SK-N-SH (cell line): ENCODE measurements around the gene DNAH6. TPM values are rescaled to one million over a fixed set of nuclear protein-coding genes. Genes with fewer than 3 reads are reported as not detected.
"Not testable (repeated sequence)": the region's sequence is repeated elsewhere in the genome, so short reads cannot be mapped to it uniquely, and the experiment has no call there.

Experiments used
- CTCF ChIA-PET: fragments of 300-600, 350-600 bp; formaldehyde crosslinking; extraction: SDS; loops from one replicate; lab custom pipeline; 2021; lab: Yijun Ruan, JAX
- POLR2A ChIA-PET: fragments of 350-600 bp; sonication (Branson Sonifier 250); formaldehyde crosslinking; extraction: SDS; loops from one replicate; lab custom pipeline; 2020; ENCODE audit warnings: antibody characterized with exemption, inconsistent platforms; lab: Yijun Ruan, JAX
- DNase-seq: peaks from one replicate; pipeline ENCODE4 v3.0.0; 2012
- H2AFZ ChIP-seq: fragments of 200-600 bp; sonication (generic); 2 replicates; pipeline ENCODE4 v1.8.1; 2016; ENCODE audit warnings: antibody characterized with exemption, mild to moderate bottlenecking, low read depth
- H3F3A ChIP-seq: fragments of 200-600 bp; sonication (generic); replicated peaks from 2 replicates; pipeline ENCODE3; 2016; ENCODE audit warnings: antibody characterized with exemption, mild to moderate bottlenecking; ENCODE audit not compliant: insufficient read depth
- H3K27ac ChIP-seq, 2 experiments: fragments of 200-500 bp in 1 of 2; fragments of 200-600 bp in 1 of 2; sonication (Bioruptor generic) in 1 of 2; sonication (generic), shearing (Covaris generic) in 1 of 2; 2 replicates each; pipeline versions ENCODE4 v1.5.1 to v1.6.1; 2014 to 2016; ENCODE audit warnings: low read depth in 2 of 2, inconsistent platforms in 1 of 2, low read length in 1 of 2, mild to moderate bottlenecking in 1 of 2, mixed read lengths in 1 of 2
- H3K27me3 ChIP-seq: fragments of 200-600 bp; sonication (generic), shearing (Covaris generic); 2 replicates; pipeline ENCODE4 v1.6.1; 2016; ENCODE audit warnings: mixed run types; ENCODE audit not compliant: insufficient read depth
- H3K36me3 ChIP-seq, 2 experiments: fragments of 200-500 bp in 1 of 2; fragments of 200-600 bp in 1 of 2; sonication (Bioruptor generic) in 1 of 2; sonication (generic) in 1 of 2; replicated peaks in 1 of 2; 2 replicates each; pipeline versions ENCODE3 to v1.5.1; 2014 to 2016; ENCODE audit warnings: low read length in 1 of 2, mild to moderate bottlenecking in 1 of 2; ENCODE audit not compliant: insufficient read depth in 2 of 2, control insufficient read depth in 1 of 2
- H3K4me1 ChIP-seq, 2 experiments: fragments of 200-500 bp in 1 of 2; fragments of 200-600 bp in 1 of 2; sonication (Bioruptor generic) in 1 of 2; sonication (generic), shearing (Covaris generic) in 1 of 2; 2 replicates each; pipeline versions ENCODE4 v1.5.1 to v1.6.1; 2014 to 2016; ENCODE audit warnings: low read depth in 1 of 2, low read length in 1 of 2, mixed run types in 1 of 2; ENCODE audit not compliant: insufficient read depth in 2 of 2, control insufficient read depth in 1 of 2
- H3K4me2 ChIP-seq: fragments of 200-600 bp; sonication (generic), shearing (Covaris generic); 2 replicates; pipeline ENCODE4 v1.6.1; 2017; ENCODE audit warnings: mixed run types
- H3K4me3 ChIP-seq, 2 experiments: fragments of 200-500 bp in 1 of 2; fragments of 200-600 bp in 1 of 2; sonication (Bioruptor generic) in 1 of 2; sonication (generic), shearing (Covaris generic) in 1 of 2; 2 replicates each; pipeline versions ENCODE4 v1.5.1 to v1.8.1; 2014 to 2016; ENCODE audit warnings: low read depth in 2 of 2, inconsistent platforms in 1 of 2, low read length in 1 of 2, mild to moderate bottlenecking in 1 of 2, mixed read lengths in 1 of 2, moderate library complexity in 1 of 2
- H3K79me2 ChIP-seq: fragments of 200-600 bp; sonication (generic); 2 replicates; pipeline ENCODE4 v1.8.1; 2017; ENCODE audit warnings: mild to moderate bottlenecking; ENCODE audit not compliant: insufficient read depth
- H3K9ac ChIP-seq: fragments of 200-600 bp; sonication (generic); 2 replicates; pipeline ENCODE4 v1.6.1; 2017; ENCODE audit warnings: mixed run types
- H3K9me2 ChIP-seq: fragments of 200-600 bp; sonication (generic); 2 replicates; pipeline ENCODE4 v1.6.1; 2017; ENCODE audit warnings: mixed run types
- H3K9me3 ChIP-seq: fragments of 200-600 bp; sonication (generic); 2 replicates; pipeline ENCODE4 v1.6.1; 2017; ENCODE audit warnings: mixed run types, mild to moderate bottlenecking, moderate library complexity
- H4K20me1 ChIP-seq: fragments of 200-600 bp; sonication (generic); 2 replicates; pipeline ENCODE4 v1.6.1; 2017; ENCODE audit warnings: mild to moderate bottlenecking, mixed run types; ENCODE audit not compliant: insufficient read depth
- EP300 ChIP-seq, 2 experiments: IDR thresholded peaks; 2 replicates each; pipeline versions ENCODE4 v1.4.0 to v1.6.1; 2012; ENCODE audit warnings: borderline replicate concordance in 1 of 2, low read depth in 1 of 2, low read length in 1 of 2
- EZH2phosphoT487 ChIP-seq: fragments of 200-600 bp; sonication (generic); IDR thresholded peaks from 2 replicates; pipeline ENCODE4 v1.6.1; 2017; ENCODE audit warnings: low read depth, mixed run types, mild to moderate bottlenecking, antibody characterized with exemption, moderate library complexity, borderline replicate concordance
- MEF2A ChIP-seq: IDR thresholded peaks from 2 replicates; pipeline ENCODE4 v1.4.0; 2012; ENCODE audit warnings: low read depth, borderline replicate concordance
- RFX5 ChIP-seq: IDR thresholded peaks from 2 replicates; pipeline ENCODE4 v1.6.1; 2012; ENCODE audit warnings: mild to moderate bottlenecking, improper control_type of control experiment, low read length
- USF2 ChIP-seq: fragments of 150-350 bp; IDR thresholded peaks from 2 replicates; pipeline ENCODE4 v1.6.1; 2017; ENCODE audit warnings: antibody characterized with exemption, low read length, low read depth, borderline replicate concordance
- ZBTB33 ChIP-seq: IDR thresholded peaks from 2 replicates; pipeline ENCODE4 v1.4.0; 2012; ENCODE audit warnings: low read depth, borderline replicate concordance
- WGBS: methylation state at CpG from one replicate; pipeline ENCODE4 v1.1.6; 2017; ENCODE audit warnings: low lambda C conversion rate; 5-methylcytosine and 5-hydroxymethylcytosine counted together
- polyA plus RNA-seq, 3 experiments: library from polyadenylated mRNA; depleted of rRNA; stranded (reverse); fragments of >200 nt; gene quantifications; 2 replicates each; pipeline ENCODE4 v1.2.3, GENCODE V29; 2012
- TF ChIP-seq, protein P1 (sequence below): IDR thresholded peaks from 2 replicates; pipeline ENCODE4 v1.4.0; 2012; ENCODE audit warnings: low read depth
- TF ChIP-seq, protein P2 (sequence below): IDR thresholded peaks from 2 replicates; pipeline ENCODE4 v1.6.1; 2012; ENCODE audit warnings: mild to moderate bottlenecking, low read depth, low read length, moderate library complexity

The DNAH6 gene
- polyA plus RNA-seq, 1 of the 3 experiments (the other 2 are of a cell fraction), result 0.03 TPM

DNA sequence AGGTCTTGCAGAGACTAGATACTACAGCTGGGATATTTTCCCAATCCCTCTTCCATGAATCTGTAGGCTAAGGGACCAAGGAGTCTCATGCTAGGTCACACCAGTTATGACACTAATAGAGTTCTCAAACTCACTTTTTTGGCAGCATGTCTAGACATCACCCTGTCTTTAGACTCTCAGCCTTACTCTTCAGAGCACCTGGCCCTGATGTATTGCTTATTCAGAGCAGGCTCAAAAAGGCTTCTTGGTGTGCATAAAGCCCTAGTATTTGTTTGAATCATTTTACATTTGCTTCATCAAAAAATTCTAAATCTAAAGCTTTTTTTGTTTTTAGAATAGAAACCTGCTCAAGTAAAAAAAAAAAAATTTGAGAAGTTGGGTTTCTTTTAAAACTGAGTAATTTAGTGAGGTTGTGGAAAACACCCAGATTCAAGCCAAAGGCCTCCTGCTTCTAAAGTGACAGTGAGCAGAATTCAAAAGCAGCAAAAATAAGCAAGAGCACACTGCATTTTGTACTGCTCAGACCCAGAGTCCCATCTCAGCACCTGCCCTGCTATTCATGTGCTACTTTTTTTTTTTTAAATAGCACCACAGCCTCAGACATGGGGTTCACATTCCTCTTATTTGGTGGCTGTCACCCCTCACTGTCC is 18.0 kb upstream of the DNAH6 start:
- Histone ChIP-seq H3K27ac (no peak overlapping the region), H3K4me3 (no peak overlapping the region), H3K36me3 (no peaks in the 10 kb centered on the region), H3K9me3 (no peaks in the 10 kb centered on the region), H3F3A (peaks cover 10% of the 10 kb centered on the region), H3K9me2 (no peaks in the 10 kb centered on the region), H4K20me1 (no peaks in the 10 kb centered on the region), H3K4me1 (peaks cover 0 to 8% of the 10 kb centered on the region in 2 experiments; a peak in 1 of 4 replicates), H3K79me2 (no peaks in the 10 kb centered on the region), H3K4me2 (no peak overlapping the region), H3K27me3 (no peaks in the 10 kb centered on the region; the same call in 1 of the 2 replicates), H3K9ac (no peak overlapping the region), H2AFZ (no peak overlapping the region)
- TF ChIP-seq EP300 (IDR thresholded peaks at IDR 0.05; ENCODE audit: borderline replicate concordance in 1 of 2, low read depth in 1 of 2, low read length in 1 of 2) (no peak), USF2 (no peak), RFX5 (no peak), ZBTB33 (no peak), MEF2A (no peak), EZH2phosphoT487 (no peak)
- TF ChIP-seq, protein P1, sequence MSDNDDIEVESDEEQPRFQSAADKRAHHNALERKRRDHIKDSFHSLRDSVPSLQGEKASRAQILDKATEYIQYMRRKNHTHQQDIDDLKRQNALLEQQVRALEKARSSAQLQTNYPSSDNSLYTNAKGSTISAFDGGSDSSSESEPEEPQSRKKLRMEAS, result no peak
- TF ChIP-seq, protein P2, sequence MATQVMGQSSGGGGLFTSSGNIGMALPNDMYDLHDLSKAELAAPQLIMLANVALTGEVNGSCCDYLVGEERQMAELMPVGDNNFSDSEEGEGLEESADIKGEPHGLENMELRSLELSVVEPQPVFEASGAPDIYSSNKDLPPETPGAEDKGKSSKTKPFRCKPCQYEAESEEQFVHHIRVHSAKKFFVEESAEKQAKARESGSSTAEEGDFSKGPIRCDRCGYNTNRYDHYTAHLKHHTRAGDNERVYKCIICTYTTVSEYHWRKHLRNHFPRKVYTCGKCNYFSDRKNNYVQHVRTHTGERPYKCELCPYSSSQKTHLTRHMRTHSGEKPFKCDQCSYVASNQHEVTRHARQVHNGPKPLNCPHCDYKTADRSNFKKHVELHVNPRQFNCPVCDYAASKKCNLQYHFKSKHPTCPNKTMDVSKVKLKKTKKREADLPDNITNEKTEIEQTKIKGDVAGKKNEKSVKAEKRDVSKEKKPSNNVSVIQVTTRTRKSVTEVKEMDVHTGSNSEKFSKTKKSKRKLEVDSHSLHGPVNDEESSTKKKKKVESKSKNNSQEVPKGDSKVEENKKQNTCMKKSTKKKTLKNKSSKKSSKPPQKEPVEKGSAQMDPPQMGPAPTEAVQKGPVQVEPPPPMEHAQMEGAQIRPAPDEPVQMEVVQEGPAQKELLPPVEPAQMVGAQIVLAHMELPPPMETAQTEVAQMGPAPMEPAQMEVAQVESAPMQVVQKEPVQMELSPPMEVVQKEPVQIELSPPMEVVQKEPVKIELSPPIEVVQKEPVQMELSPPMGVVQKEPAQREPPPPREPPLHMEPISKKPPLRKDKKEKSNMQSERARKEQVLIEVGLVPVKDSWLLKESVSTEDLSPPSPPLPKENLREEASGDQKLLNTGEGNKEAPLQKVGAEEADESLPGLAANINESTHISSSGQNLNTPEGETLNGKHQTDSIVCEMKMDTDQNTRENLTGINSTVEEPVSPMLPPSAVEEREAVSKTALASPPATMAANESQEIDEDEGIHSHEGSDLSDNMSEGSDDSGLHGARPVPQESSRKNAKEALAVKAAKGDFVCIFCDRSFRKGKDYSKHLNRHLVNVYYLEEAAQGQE, result no peak
- DNase-seq, result no peak
- CTCF ChIA-PET, result interaction anchor here (0.6 to 2.5 kb wide), 9 partner anchors 18 to 676 kb away, joined by 3 to 12 read pairs (median 5); no protein-coding TSS in a partner anchor
- POLR2A ChIA-PET, result no interaction called here

DNA sequence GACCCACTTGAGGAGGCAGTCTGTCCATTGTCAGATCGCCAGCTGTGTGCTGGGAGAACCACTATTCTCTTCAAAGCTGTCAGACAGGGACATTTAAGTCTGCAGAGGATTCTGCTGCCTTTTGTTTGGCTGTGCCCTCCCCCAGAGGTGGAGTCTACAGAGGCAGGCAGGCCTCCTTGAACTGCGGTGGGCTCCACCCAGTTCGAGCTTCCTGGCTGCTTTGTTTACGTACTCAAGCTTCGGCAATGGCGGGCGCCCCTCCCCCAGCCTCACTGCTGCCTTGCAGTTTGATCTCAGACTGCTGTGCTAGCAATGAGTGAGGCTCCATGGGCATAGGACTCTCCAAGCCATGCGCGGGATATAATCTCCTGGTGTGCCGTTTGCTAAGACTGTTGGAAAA is 5.3 kb upstream of the DNAH6 start:
- 23% methylated on average over 7 of the region's 10 CpGs for WGBS
- H3K4me2 ChIP-seq, result not testable (repeated sequence)

More for the DNA sequence above, 5.3 kb upstream of the DNAH6 start:
- H3K36me3 ChIP-seq, DNase-seq, POLR2A ChIA-PET, H3K79me2 ChIP-seq, H3K9me2 ChIP-seq, H3K4me3 ChIP-seq, H4K20me1 ChIP-seq, H3K9me3 ChIP-seq, CTCF ChIA-PET, H3K27ac ChIP-seq, H3K4me1 ChIP-seq, H3K9ac ChIP-seq, H2AFZ ChIP-seq, H3K27me3 ChIP-seq, H3F3A ChIP-seq: not testable (repeated sequence)
